Breast epithelium (tissue), 4 donors: ENCODE data around the gene RRM1. TPM values are rescaled to one million over a fixed set of nuclear protein-coding genes. Genes with fewer than 3 reads are reported as not detected.
"Not testable (repeated sequence)": the region's sequence is repeated elsewhere in the genome, so short reads cannot be mapped to it uniquely, and the experiment has no call there.

Source experiments
- DNase-seq, 2 donors: peaks; one replicate each; pipeline ENCODE4 v3.0.0-alpha.2; 2019; ENCODE audit warnings: low spot score in 2 of 2
- H3K27ac ChIP-seq, 2 donors: fragments of 200-600 bp; sonication (generic) in 1 of 2; one replicate each; pipeline ENCODE4 v1.5.1; 2016 to 2019; ENCODE audit warnings: mild to moderate bottlenecking in 1 of 2
- H3K27me3 ChIP-seq, 2 donors: fragments of 200-600 bp; sonication (generic) in 1 of 2; one replicate each; pipeline versions ENCODE4 v1.5.1 to v1.6.0; 2017 to 2019; ENCODE audit warnings: control low read depth in 1 of 2, mild to moderate bottlenecking in 1 of 2
- H3K36me3 ChIP-seq: fragments of 200-600 bp; one replicate; pipeline ENCODE4 v1.5.1; 2019
- H3K4me1 ChIP-seq, 2 donors: fragments of 200-600 bp; sonication (generic); one replicate each; pipeline ENCODE4 v1.5.1; 2016 to 2019; ENCODE audit warnings: control low read depth in 1 of 2
- H3K4me3 ChIP-seq, 3 donors: fragments of 200-600 bp; sonication (generic); 1 replicate in 2 of 3; 2 replicates in 1 of 3; pipeline ENCODE4 v1.5.1; 2016 to 2019; ENCODE audit warnings: mild to moderate bottlenecking in 3 of 3, moderate library complexity in 2 of 3
- H3K9me3 ChIP-seq, 2 donors: fragments of 200-600 bp; sonication (generic) in 1 of 2; one replicate each; pipeline ENCODE4 v1.5.1; 2016 to 2019; ENCODE audit warnings: control low read depth in 1 of 2
- POLR2A ChIP-seq: fragments of 450-650 bp; IDR thresholded peaks from one replicate; pipeline ENCODE4 v1.6.1; 2016; ENCODE audit warnings: antibody characterized with exemption, mild to moderate bottlenecking, moderate library complexity
- POLR2AphosphoS5 ChIP-seq, 3 donors: sonication (generic); formaldehyde crosslinking; IDR thresholded peaks; one replicate each; pipeline ENCODE4 v1.6.1; 2017; ENCODE audit warnings: antibody characterized with exemption in 3 of 3
- intact Hi-C: fragments of 100-400 bp; cut with DNase I; formaldehyde crosslinking; loops from one replicate; pipeline ENCODE4 v1.15.1; 2023; ENCODE audit warnings: low total_unique reads
- total RNA-seq, 3 donors: library from RNA; depleted of rRNA; stranded (reverse); fragments of >200 nt; gene quantifications; one replicate each; pipeline ENCODE4 v1.1.0, GENCODE V29; 2016
- TF ChIP-seq, protein P1 (sequence below), 3 donors: fragments of 450-650 bp; IDR thresholded peaks; one replicate each; pipeline ENCODE4 v1.5.1; 2016 to 2017; ENCODE audit warnings: antibody characterized with exemption in 3 of 3, mild to moderate bottlenecking in 3 of 3, moderate library complexity in 3 of 3

RRM1 gene
- total RNA-seq, 3 donors from 2014 or later: 35.7 to 52.0 (median 52.0) TPM

DNA sequence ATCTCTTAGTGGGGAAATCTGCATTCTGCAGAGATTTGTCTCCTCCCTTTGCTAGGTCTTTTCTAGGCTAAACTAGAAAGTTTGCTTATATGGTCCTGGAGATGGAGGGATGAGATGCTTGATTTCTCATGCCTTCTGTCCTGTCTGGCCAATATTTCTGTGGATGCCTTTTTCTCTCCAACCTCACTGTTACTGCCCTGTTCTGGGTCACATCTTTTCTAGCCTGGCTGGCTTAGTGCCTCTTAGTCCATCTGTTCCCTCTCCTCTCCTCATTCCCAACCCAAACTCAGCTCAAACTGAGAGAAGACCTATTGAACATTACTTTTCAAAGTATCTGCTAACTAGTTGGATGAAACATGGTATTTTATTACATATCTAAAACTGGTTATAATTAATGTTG, 62.0 kb downstream of the RRM1 start:
- H3K36me3 ChIP-seq: no peaks in the 10 kb centered on the region
- no peak for DNase-seq
- intact Hi-C loops: no loop called here
- H3K4me3 ChIP-seq: no peak overlapping the region
- no peaks in the 10 kb centered on the region for H3K27me3 ChIP-seq
- no peak overlapping the region for H3K27ac ChIP-seq
- no peak for TF ChIP-seq POLR2AphosphoS5 (IDR thresholded peaks at IDR 0.05)
- TF ChIP-seq, protein P1, sequence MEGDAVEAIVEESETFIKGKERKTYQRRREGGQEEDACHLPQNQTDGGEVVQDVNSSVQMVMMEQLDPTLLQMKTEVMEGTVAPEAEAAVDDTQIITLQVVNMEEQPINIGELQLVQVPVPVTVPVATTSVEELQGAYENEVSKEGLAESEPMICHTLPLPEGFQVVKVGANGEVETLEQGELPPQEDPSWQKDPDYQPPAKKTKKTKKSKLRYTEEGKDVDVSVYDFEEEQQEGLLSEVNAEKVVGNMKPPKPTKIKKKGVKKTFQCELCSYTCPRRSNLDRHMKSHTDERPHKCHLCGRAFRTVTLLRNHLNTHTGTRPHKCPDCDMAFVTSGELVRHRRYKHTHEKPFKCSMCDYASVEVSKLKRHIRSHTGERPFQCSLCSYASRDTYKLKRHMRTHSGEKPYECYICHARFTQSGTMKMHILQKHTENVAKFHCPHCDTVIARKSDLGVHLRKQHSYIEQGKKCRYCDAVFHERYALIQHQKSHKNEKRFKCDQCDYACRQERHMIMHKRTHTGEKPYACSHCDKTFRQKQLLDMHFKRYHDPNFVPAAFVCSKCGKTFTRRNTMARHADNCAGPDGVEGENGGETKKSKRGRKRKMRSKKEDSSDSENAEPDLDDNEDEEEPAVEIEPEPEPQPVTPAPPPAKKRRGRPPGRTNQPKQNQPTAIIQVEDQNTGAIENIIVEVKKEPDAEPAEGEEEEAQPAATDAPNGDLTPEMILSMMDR (IDR thresholded peaks at IDR 0.05): no peak
- no peaks in the 10 kb centered on the region for H3K9me3 ChIP-seq
- H3K4me1 ChIP-seq: no peaks in the 10 kb centered on the region

DNA sequence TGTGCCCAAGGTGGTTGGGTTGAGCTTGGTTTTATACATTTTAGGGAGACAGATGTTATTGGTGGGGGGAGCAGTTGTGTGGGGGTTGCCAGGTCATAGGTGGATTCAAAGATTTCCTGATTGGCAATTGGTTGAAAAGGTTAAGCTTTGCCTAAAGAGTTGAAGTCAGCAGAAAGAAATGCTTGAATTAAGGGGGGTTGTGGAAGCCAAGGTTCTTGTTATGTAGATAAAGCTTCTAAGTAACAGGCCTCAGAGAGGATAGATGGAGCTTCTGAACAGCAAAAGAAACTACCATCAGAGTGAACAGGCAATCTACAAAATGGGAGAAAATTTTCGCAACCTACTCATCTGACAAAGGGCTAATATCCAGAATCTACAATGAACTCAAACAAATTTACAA, 64.2 kb downstream of the RRM1 start:
- H3K9me3 ChIP-seq, H3K27ac ChIP-seq, H3K4me3 ChIP-seq, intact Hi-C loops, DNase-seq, H3K36me3 ChIP-seq, H3K4me1 ChIP-seq, H3K27me3 ChIP-seq: not testable (repeated sequence)

DNA sequence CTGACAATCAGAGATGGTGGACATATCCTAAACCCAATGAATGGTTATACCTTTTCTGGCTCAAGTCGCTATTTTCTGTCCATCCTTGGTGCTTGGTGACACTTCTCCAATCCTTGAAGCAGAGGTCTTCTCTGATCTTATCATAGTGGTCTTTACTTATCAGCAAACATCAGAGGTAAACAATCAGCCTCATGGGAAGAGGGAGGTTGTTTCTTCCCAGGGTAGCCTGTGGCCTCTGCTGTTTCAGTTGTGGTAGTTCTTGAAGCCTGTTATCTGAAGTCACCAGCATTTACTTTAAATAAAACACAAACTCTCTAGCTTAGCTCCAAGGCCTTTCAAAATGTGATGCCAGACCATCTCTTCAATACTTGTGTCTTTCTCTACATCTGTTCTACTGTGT, 66.7 kb downstream of the RRM1 start:
- Histone ChIP-seq H3K9me3 (no peaks in the 10 kb centered on the region), H3K4me1 (no peaks in the 10 kb centered on the region), H3K27me3 (no peaks in the 10 kb centered on the region), H3K36me3 (no peaks in the 10 kb centered on the region), H3K27ac (no peak overlapping the region), H3K4me3 (no peak overlapping the region)
- no peak for DNase-seq
- intact Hi-C loops: no loop called here
- no peak for TF ChIP-seq POLR2AphosphoS5 (IDR thresholded peaks at IDR 0.05)
- TF ChIP-seq POLR2A: no peak

DNA sequence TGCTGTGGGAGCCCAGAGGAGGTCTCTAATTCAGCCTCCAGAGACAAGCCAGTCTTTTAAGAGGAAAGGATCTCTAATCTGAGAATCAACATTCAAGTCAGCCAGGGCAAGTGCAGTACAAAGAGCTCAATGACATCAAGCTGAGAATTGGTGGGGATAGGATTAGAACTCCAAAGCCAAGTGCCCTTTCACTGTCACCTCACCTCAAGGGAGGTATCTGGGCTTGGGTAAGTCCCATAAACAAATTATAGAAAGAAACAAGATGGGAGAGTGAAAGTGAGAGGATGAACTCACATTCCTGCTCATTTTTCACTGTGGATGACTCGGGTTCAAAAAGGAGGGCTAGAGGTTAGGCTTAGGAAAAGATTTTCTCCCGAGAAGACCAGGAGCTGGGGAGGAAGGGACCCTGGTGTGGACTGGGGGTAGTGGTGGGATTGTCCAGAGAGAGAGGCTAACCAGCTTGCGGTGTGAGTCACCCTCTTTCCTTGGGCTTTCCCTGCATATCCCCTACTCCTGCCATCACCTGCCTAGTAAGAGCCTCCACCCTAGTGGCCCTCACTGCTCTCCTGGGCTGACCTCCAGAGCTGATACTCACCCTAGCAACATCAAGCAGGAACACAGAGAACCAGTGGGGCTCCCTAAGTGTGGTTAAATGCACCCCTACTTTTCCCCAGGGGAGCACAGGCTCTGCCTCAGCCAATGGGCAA, 70.4 kb downstream of the RRM1 start:
- TF ChIP-seq, protein P1 (IDR thresholded peaks at IDR 0.05): no peak
- TF ChIP-seq POLR2AphosphoS5 (IDR thresholded peaks at IDR 0.05) (no peak), POLR2A (no peak)
- no peak overlapping the region for H3K4me3 ChIP-seq
- no peaks in the 10 kb centered on the region for H3K36me3 ChIP-seq
- H3K27ac ChIP-seq: no peak overlapping the region
- peak in 1 of 2 donors; percentile 7 for DNase-seq
- intact Hi-C loops: no loop called here
- H3K27me3 ChIP-seq: no peaks in the 10 kb centered on the region
- no peaks in the 10 kb centered on the region for H3K4me1 ChIP-seq
- H3K9me3 ChIP-seq: no peaks in the 10 kb centered on the region

DNA sequence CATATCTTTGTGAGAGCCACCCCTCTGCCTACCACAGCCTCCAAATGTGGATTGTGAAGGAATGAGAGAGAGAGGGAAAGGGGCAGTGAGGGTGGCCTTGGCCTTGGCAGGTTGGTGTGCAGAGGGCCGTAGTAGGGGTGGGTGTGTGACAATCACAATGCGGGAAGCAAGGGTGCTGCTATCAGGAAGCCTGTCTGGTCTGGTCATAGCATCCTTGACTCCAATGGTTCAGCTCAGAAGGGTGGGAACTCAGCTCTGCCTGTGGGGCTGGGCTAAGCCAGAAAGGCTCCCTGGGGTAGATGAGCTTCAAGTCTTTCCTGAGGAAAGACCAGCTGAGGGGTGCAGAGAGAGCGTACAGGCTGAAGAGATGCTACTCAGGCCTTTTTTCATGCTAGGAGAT, 72.7 kb downstream of the RRM1 start:
- Histone ChIP-seq H3K27me3 (no peaks in the 10 kb centered on the region), H3K9me3 (no peaks in the 10 kb centered on the region), H3K36me3 (no peaks in the 10 kb centered on the region), H3K4me3 (no peak overlapping the region), H3K27ac (no peak overlapping the region), H3K4me1 (no peaks in the 10 kb centered on the region)
- DNase-seq: peak in 1 of 2 donors; percentile 10
- TF ChIP-seq, protein P1 (IDR thresholded peaks at IDR 0.05): no peak
- TF ChIP-seq POLR2AphosphoS5 (IDR thresholded peaks at IDR 0.05) (no peak), POLR2A (no peak)
- intact Hi-C loops: no loop called here

DNA sequence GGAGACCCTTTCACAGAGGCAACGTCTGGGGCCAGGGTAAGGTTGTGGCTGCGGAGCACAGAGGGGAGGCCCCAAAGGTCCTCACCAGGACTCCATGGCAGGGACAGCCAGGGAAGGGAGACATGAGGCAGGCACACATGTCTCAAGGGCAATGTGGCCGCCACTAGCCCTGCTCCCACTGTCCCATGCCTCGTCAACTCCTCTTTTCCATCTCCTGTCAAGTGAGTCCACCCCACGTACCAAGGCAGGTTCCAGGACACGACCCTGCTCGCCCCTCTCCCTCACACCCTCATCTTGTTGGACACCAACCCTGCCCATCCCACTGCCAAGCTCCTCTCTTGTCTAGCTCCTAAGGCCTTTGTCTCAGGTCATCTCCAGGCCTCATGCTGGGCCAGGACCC, 73.2 kb downstream of the RRM1 start:
- H3K36me3 ChIP-seq: no peaks in the 10 kb centered on the region
- TF ChIP-seq POLR2AphosphoS5 (IDR thresholded peaks at IDR 0.05): no peak
- TF ChIP-seq, protein P1 (IDR thresholded peaks at IDR 0.05): no peak
- intact Hi-C loops: no loop called here
- no peaks in the 10 kb centered on the region for H3K4me1 ChIP-seq
- H3K4me3 ChIP-seq: no peak overlapping the region
- no peak overlapping the region for H3K27ac ChIP-seq
- no peaks in the 10 kb centered on the region for H3K27me3 ChIP-seq
- peak in 1 of 2 donors; percentile 10 for DNase-seq
- no peaks in the 10 kb centered on the region for H3K9me3 ChIP-seq

DNA sequence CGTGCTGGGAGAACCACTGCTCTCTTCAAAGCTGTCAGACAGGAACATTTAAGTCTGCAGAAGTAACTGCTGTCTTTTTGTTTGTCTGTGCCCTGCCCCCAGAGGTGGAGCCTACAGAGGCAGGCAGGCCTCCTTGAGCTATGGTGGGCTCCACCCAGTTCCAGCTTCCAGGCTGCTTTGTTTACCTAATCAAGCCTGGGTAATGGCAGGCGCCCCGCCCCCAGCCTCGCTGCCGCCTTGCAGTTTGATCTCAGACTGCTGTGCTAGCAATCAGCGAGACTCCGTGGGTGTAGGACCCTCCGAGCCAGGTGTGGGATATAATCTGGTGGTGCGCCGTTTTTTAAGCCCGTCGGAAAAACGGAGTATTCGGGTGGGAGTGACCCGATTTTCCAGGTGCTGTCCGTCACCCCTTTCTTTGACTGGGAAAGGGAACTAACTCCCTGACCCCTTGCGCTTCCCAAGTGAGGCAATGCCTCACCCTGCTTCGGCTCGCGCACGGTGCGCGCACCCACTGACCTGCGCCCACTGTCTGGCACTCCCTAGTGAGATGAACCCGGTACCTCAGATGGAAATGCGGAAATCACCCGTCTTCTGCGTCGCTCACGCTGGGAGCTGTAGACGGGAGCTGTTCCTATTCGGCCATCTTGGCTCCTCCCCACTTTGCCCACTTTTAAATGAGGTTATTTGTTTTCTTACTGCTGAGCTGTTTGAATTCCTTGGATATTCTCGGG, 81.2 kb downstream of the RRM1 start:
- intact Hi-C loops, H3K4me3 ChIP-seq, H3K27ac ChIP-seq, H3K27me3 ChIP-seq, H3K4me1 ChIP-seq, H3K9me3 ChIP-seq, H3K36me3 ChIP-seq: not testable (repeated sequence)
- DNase-seq: peak in 1 of 2 donors; percentile 8
